Stomach (tissue), 9 donors: ENCODE data around the gene DPP10. TPM values are rescaled to one million over a fixed set of nuclear protein-coding genes. Genes with fewer than 3 reads are reported as not detected.
A peak's percentile ranks its signal among the peaks of the same experiment; 100 is the strongest.
"Not testable (repeated sequence)": the region's sequence is repeated elsewhere in the genome, so short reads cannot be mapped to it uniquely, and the experiment has no call there.

ENCODE experiments used
- DNase-seq, 2 donors: peaks; one replicate each; pipeline versions ENCODE4 v3.0.0 to v3.0.0-alpha.2; 2013 to 2019
- H3K27ac ChIP-seq, 5 donors: fragments of 200-600 bp in 4 of 5; sonication (generic) in 4 of 5; one replicate each; pipeline ENCODE4 v1.5.1; 2013 to 2019; ENCODE audit warnings: mild to moderate bottlenecking in 1 of 5, moderate library complexity in 1 of 5
- H3K27me3 ChIP-seq, 3 donors: fragments of 200-600 bp; sonication (generic); one replicate each; pipeline ENCODE4 v1.5.1; 2017 to 2019; ENCODE audit warnings: mixed run types in 1 of 3
- H3K36me3 ChIP-seq, 4 donors: fragments of 200-600 bp; sonication (generic); 1 replicate in 3 of 4; 2 replicates in 1 of 4; pipeline ENCODE4 v1.5.1; 2016 to 2019
- H3K4me1 ChIP-seq, 4 donors: fragments of 200-600 bp; sonication (generic); one replicate each; pipeline ENCODE4 v1.5.1; 2016 to 2019
- H3K4me3 ChIP-seq, 4 donors: fragments of 200-600 bp; sonication (generic) in 3 of 4; one replicate each; pipeline ENCODE4 v1.5.1; 2016 to 2019; ENCODE audit warnings: mild to moderate bottlenecking in 1 of 4
- H3K9me3 ChIP-seq, 4 donors: fragments of 200-600 bp; sonication (generic); one replicate each; pipeline ENCODE4 v1.5.1; 2016 to 2019
- CTCF ChIP-seq, 7 experiments: fragments of 450-650 bp in 4 of 7; fragments of 200-600 bp in 3 of 7; sonication (generic) in 3 of 7; IDR thresholded peaks; one replicate each; pipeline ENCODE4 v1.5.1; 2016 to 2019; ENCODE audit warnings: antibody characterized with exemption in 7 of 7, control low read depth in 2 of 7, mild to moderate bottlenecking in 1 of 7
- EP300 ChIP-seq: sonication (generic); formaldehyde crosslinking; IDR thresholded peaks from one replicate; pipeline ENCODE4 v1.6.1; 2017; ENCODE audit warnings: antibody characterized with exemption
- POLR2A ChIP-seq, 4 donors: fragments of 450-650 bp; IDR thresholded peaks; one replicate each; pipeline ENCODE4 v1.6.1; 2016; ENCODE audit warnings: antibody characterized with exemption in 4 of 4, control low read depth in 2 of 4, mild to moderate bottlenecking in 1 of 4, moderate library complexity in 1 of 4
- POLR2AphosphoS5 ChIP-seq, 3 donors: sonication (generic); formaldehyde crosslinking; IDR thresholded peaks; one replicate each; pipeline ENCODE4 v1.6.1; 2016; ENCODE audit warnings: antibody characterized with exemption in 3 of 3
- WGBS, 5 donors: extraction: QIAGEN DNeasy Blood & Tissue Kit in 3 of 5; methylation state at CpG; one replicate each; pipeline versions ENCODE4 v1.1.5 to v1.1.7; 2013 to 2018; 5-methylcytosine and 5-hydroxymethylcytosine counted together
- intact Hi-C: fragments of 100-400 bp; cut with DNase I; formaldehyde crosslinking; loops from one replicate; pipeline ENCODE4 v1.15.1; 2023; ENCODE audit warnings: low total_unique reads
- polyA plus RNA-seq, 3 donors: library from polyadenylated mRNA; stranded (reverse); fragments of 200-250 nt; gene quantifications; one replicate each; pipeline ENCODE4 v1.2.3, GENCODE V29; 2013
- total RNA-seq, 5 donors: library from RNA; depleted of rRNA; stranded (reverse); fragments of >200 nt; gene quantifications; one replicate each; pipeline versions ENCODE4 v1.1.0 to v1.2.3, GENCODE V29; 2014 to 2016
- donor health status: healthy with polysubstance abuse.
- donor health status: Bipolar disorder and iron deficiency.
- donor health status: healthy.

Gene DPP10
- total and polyA plus RNA-seq, 8 donors = 0.18 to 15.6 (median 2.0) TPM; not detected in 1

- TF ChIP-seq POLR2A (IDR thresholded peaks at IDR 0.05) = no peak
- TF ChIP-seq CTCF (IDR thresholded peaks at IDR 0.05) = no peak
- TF ChIP-seq EP300 = no peak
- TF ChIP-seq POLR2AphosphoS5 (IDR thresholded peaks at IDR 0.05) = no peak
- no peak overlapping the region for H3K4me3 ChIP-seq
- no peak overlapping the region for H3K27ac ChIP-seq
- no peaks in the 10 kb centered on the region for H3K4me1 ChIP-seq
- intact Hi-C loops = no loop called here
- H3K27me3 ChIP-seq = no peaks in the 10 kb centered on the region
- 25 to 48% (median 33%) methylated on average over 1 of the region's 1 CpG for WGBS, 5 donors
- DNase-seq = no peak
- H3K36me3 ChIP-seq = no peaks in the 10 kb centered on the region
- peaks cover 0 to 6% (median 0%) of the 10 kb centered on the region in 4 donors for H3K9me3 ChIP-seq
Observed at GRCh38 chr2:115077626-115078025, 635.2 kb downstream of the DPP10 start.

- Histone ChIP-seq H3K4me3 (no peak overlapping the region), H3K36me3 (no peaks in the 10 kb centered on the region), H3K27ac (no peak overlapping the region), H3K4me1 (no peaks in the 10 kb centered on the region), H3K9me3 (peaks cover 0 to 12% (median 2%) of the 10 kb centered on the region in 4 donors), H3K27me3 (no peaks in the 10 kb centered on the region)
- 73 to 82% (median 74%) methylated on average over 4 of the region's 4 CpGs for WGBS, 5 donors
- TF ChIP-seq EP300 (no peak), POLR2AphosphoS5 (IDR thresholded peaks at IDR 0.05) (no peak), POLR2A (IDR thresholded peaks at IDR 0.05) (no peak), CTCF (IDR thresholded peaks at IDR 0.05) (no peak)
- intact Hi-C loops = no loop called here
- DNase-seq = peak in 1 of 2 donors; percentile 21
Observed at GRCh38 chr2:115083225-115083624, 640.8 kb downstream of the DPP10 start.

- Histone ChIP-seq H3K27me3 (no peaks in the 10 kb centered on the region), H3K27ac (no peak overlapping the region), H3K9me3 (peaks cover 0 to 12% (median 2%) of the 10 kb centered on the region in 4 donors), H3K4me1 (no peaks in the 10 kb centered on the region), H3K36me3 (no peaks in the 10 kb centered on the region), H3K4me3 (no peak overlapping the region)
- 80 to 88% (median 85%) methylated on average over 2 of the region's 2 CpGs for WGBS, 5 donors
- no peak for DNase-seq
- intact Hi-C loops = no loop called here
- no peak for TF ChIP-seq EP300
Observed at GRCh38 chr2:115083711-115084110, 641.3 kb downstream of the DPP10 start.

GRCh38 chr2:115084446-115084845 is 642.0 kb downstream of the DPP10 start:
- peak in 1 of 2 donors; percentile 1 for DNase-seq
- intact Hi-C loops = no loop called here
- no peak overlapping the region for H3K27ac ChIP-seq
- 60 to 72% (median 68%) methylated on average over 5 of the region's 5 CpGs for WGBS, 5 donors
- no peaks in the 10 kb centered on the region for H3K4me1 ChIP-seq
- no peaks in the 10 kb centered on the region for H3K27me3 ChIP-seq
- H3K9me3 ChIP-seq = peaks cover 0 to 8% (median 3%) of the 10 kb centered on the region in 4 donors
- H3K4me3 ChIP-seq = no peak overlapping the region
- no peaks in the 10 kb centered on the region for H3K36me3 ChIP-seq
- TF ChIP-seq CTCF (IDR thresholded peaks at IDR 0.05) (no peak), POLR2AphosphoS5 (IDR thresholded peaks at IDR 0.05) (no peak), EP300 (no peak), POLR2A (IDR thresholded peaks at IDR 0.05) (no peak)

GRCh38 chr2:115086051-115086620 is 643.7 kb downstream of the DPP10 start:
- H3K36me3 ChIP-seq, DNase-seq, H3K4me3 ChIP-seq, H3K4me1 ChIP-seq, intact Hi-C loops, H3K27me3 ChIP-seq, H3K27ac ChIP-seq: not testable (repeated sequence)
- WGBS, 5 donors = 78 to 85% (median 83%) methylated on average over 8 of the region's 8 CpGs
- H3K9me3 ChIP-seq = peaks cover 0 to 18% (median 11%) of the 10 kb centered on the region in 4 donors
